Keratinocyte (primary cell): Measurements from ENCODE around the gene DLK2.

ENCODE experiments used
- EZH2 ChIP-seq: IDR thresholded peaks from one replicate; pipeline ENCODE4 v1.6.1; 2012; ENCODE audit warnings: inconsistent platforms, mild to moderate bottlenecking, low read length, moderate library complexity
- TF ChIP-seq, protein P1 (sequence below), 3 experiments: IDR thresholded peaks in 1 of 3; conservative IDR thresholded peaks in 1 of 3; optimal IDR thresholded peaks in 1 of 3; 2 replicates in 2 of 3; 3 replicates in 1 of 3; pipeline versions ENCODE3 to v1.5.1; 2011; ENCODE audit warnings: low read length in 3 of 3, mild to moderate bottlenecking in 3 of 3, moderate library complexity in 2 of 3, control low read depth in 1 of 3, inconsistent platforms in 1 of 3; ENCODE audit not compliant: insufficient read depth in 2 of 3; ENCODE audit errors: extremely low read depth in 1 of 3

DNA sequence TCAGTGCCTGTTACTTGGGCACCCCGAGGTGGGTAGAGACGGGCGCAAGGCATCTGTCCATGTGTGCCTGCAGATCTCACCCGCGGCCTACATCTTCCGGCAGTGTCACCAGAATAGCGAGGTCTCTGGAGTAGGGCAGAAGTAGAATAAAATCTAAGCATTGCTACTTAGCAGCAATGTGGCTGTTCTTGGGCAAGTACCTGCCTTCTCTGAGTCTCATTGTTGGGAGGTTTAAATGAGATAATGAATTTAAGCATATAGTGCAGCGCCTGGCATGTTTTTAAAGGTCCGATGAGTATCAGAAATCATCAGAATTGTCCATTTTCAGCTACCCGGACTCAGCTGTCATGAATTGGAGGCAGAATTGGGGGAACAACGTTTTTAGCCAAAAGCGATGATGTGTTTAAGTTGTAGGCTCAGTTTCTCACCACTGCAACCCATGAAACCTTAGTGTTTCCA lies 27.2 kb downstream of the DLK2 start:
- TF ChIP-seq, protein P1, sequence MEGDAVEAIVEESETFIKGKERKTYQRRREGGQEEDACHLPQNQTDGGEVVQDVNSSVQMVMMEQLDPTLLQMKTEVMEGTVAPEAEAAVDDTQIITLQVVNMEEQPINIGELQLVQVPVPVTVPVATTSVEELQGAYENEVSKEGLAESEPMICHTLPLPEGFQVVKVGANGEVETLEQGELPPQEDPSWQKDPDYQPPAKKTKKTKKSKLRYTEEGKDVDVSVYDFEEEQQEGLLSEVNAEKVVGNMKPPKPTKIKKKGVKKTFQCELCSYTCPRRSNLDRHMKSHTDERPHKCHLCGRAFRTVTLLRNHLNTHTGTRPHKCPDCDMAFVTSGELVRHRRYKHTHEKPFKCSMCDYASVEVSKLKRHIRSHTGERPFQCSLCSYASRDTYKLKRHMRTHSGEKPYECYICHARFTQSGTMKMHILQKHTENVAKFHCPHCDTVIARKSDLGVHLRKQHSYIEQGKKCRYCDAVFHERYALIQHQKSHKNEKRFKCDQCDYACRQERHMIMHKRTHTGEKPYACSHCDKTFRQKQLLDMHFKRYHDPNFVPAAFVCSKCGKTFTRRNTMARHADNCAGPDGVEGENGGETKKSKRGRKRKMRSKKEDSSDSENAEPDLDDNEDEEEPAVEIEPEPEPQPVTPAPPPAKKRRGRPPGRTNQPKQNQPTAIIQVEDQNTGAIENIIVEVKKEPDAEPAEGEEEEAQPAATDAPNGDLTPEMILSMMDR (optimal IDR thresholded peaks at IDR 0.05 in 1 of 3, IDR thresholded peaks at IDR 0.05 in 1 of 3, conservative IDR thresholded peaks at IDR 0.05 in 1 of 3; ENCODE audit: extremely low read depth in 1 of 3, insufficient read depth in 2 of 3, low read length in 3 of 3) = no peak
- no peak for TF ChIP-seq EZH2
